CD4-positive, alpha-beta T cell treated with Interleukin-10 for 1 hour (primary cell): ENCODE results near the gene MRE11.

Experiments
- DNase-seq: peaks from one replicate; pipeline ENCODE4 v3.0.0-alpha.2; 2020

MRE11 gene

GRCh38 chr11:94504689-94505293, 11.1 kb upstream of the MRE11 start:
- DNase-seq: peak; percentile 68

- DNase-seq: no peak
These were observed 7.9 kb upstream of the MRE11 start for GRCh38 chr11:94501522-94501921.

GRCh38 chr11:94500181-94500580, 6.5 kb upstream of the MRE11 start:
- DNase-seq: no peak

- no peak for DNase-seq
These were observed 559 bp upstream of the MRE11 start for GRCh38 chr11:94494126-94494680.

GRCh38 chr11:94486068-94486467, 7.6 kb downstream of the MRE11 start:
- DNase-seq: no peak

- no peak for DNase-seq
These were observed 12.3 kb downstream of the MRE11 start for GRCh38 chr11:94481342-94481741.

GRCh38 chr11:94477624-94478023, 16.0 kb downstream of the MRE11 start:
- DNase-seq: no peak

GRCh38 chr11:94472916-94473799, 20.5 kb downstream of the MRE11 start:
- peak; percentile 38 for DNase-seq

GRCh38 chr11:94469416-94469815, 24.2 kb downstream of the MRE11 start:
- no peak for DNase-seq

GRCh38 chr11:94459576-94459975, 34.1 kb downstream of the MRE11 start:
- DNase-seq: no peak

GRCh38 chr11:94457118-94458029, 36.3 kb downstream of the MRE11 start:
- DNase-seq: no peak

GRCh38 chr11:94455861-94456260, 37.8 kb downstream of the MRE11 start:
- no peak for DNase-seq

GRCh38 chr11:94454301-94454700, 39.3 kb downstream of the MRE11 start:
- DNase-seq: no peak

- no peak for DNase-seq
These were observed 40.7 kb downstream of the MRE11 start for GRCh38 chr11:94452988-94453387.

GRCh38 chr11:94450048-94450447, 43.6 kb downstream of the MRE11 start:
- DNase-seq: no peak

GRCh38 chr11:94449437-94449836, 44.2 kb downstream of the MRE11 start:
- no peak for DNase-seq

GRCh38 chr11:94449029-94449428, 44.6 kb downstream of the MRE11 start:
- no peak for DNase-seq

GRCh38 chr11:94447149-94447548, 46.5 kb downstream of the MRE11 start:
- DNase-seq: no peak

GRCh38 chr11:94445641-94446040, 48.0 kb downstream of the MRE11 start:
- no peak for DNase-seq

GRCh38 chr11:94433049-94433448, 60.6 kb downstream of the MRE11 start:
- no peak for DNase-seq

- DNase-seq: no peak
These were observed 69.0 kb downstream of the MRE11 start for GRCh38 chr11:94424662-94425061.

GRCh38 chr11:94424011-94424410, 69.6 kb downstream of the MRE11 start:
- DNase-seq: no peak

GRCh38 chr11:94423507-94423906, 70.1 kb downstream of the MRE11 start:
- DNase-seq: no peak
